Fibroblast of gingiva (primary cell): ENCODE data around the gene DNAJA4.
"Not testable (repeated sequence)": the region's sequence is repeated elsewhere in the genome, so short reads cannot be mapped to it uniquely, and the experiment has no call there.

Experiments
- DNase-seq: peaks from one replicate; pipeline ENCODE4 v3.0.0-alpha.2; 2011; ENCODE audit warnings: low read depth

DNAJA4 gene

GRCh38 chr15:78244101-78244500 is 20.3 kb upstream of the DNAJA4 start:
- no peak for DNase-seq

GRCh38 chr15:78244893-78245292 is 19.5 kb upstream of the DNAJA4 start:
- DNase-seq, result no peak

- not testable (repeated sequence) for DNase-seq
These were observed 19.0 kb upstream of the DNAJA4 start for GRCh38 chr15:78245392-78245791.

- DNase-seq, result not testable (repeated sequence)
These were observed 18.3 kb upstream of the DNAJA4 start for GRCh38 chr15:78245976-78246620.

- no peak for DNase-seq
These were observed 16.5 kb upstream of the DNAJA4 start for GRCh38 chr15:78247911-78248310.

GRCh38 chr15:78249131-78249530 is 15.2 kb upstream of the DNAJA4 start:
- DNase-seq, result no peak

GRCh38 chr15:78251136-78251535 is 13.2 kb upstream of the DNAJA4 start:
- no peak for DNase-seq

GRCh38 chr15:78255421-78256043 is 8.8 kb upstream of the DNAJA4 start:
- DNase-seq, result no peak

- no peak for DNase-seq
These were observed 8.3 kb upstream of the DNAJA4 start for GRCh38 chr15:78256044-78256437.

- DNase-seq, result no peak
These were observed 6.7 kb upstream of the DNAJA4 start for GRCh38 chr15:78257681-78258080.

GRCh38 chr15:78259232-78259631 is 5.1 kb upstream of the DNAJA4 start:
- no peak for DNase-seq

GRCh38 chr15:78260489-78260888 is 3.9 kb upstream of the DNAJA4 start:
- DNase-seq, result no peak

- DNase-seq, result no peak
These were observed 3.3 kb upstream of the DNAJA4 start for GRCh38 chr15:78261062-78261461.

- no peak for DNase-seq
These were observed 996 bp upstream of the DNAJA4 start for GRCh38 chr15:78263351-78263781.

GRCh38 chr15:78263907-78264303 is 457 bp upstream of the DNAJA4 start:
- DNase-seq, result no peak

GRCh38 chr15:78265137-78265460 is 737 bp downstream of the DNAJA4 start:
- DNase-seq, result no peak

- DNase-seq, result peak; percentile 8
These were observed 1.4 kb downstream of the DNAJA4 start for GRCh38 chr15:78265752-78266224.

GRCh38 chr15:78266229-78266628 is 1.9 kb downstream of the DNAJA4 start:
- DNase-seq, result no peak

GRCh38 chr15:78266806-78267205 is 2.4 kb downstream of the DNAJA4 start:
- no peak for DNase-seq

- DNase-seq, result no peak
These were observed 8.0 kb downstream of the DNAJA4 start for GRCh38 chr15:78272316-78272715.

GRCh38 chr15:78272776-78273175 is 8.4 kb downstream of the DNAJA4 start:
- DNase-seq, result no peak

- DNase-seq, result no peak
These were observed 10.6 kb downstream of the DNAJA4 start for GRCh38 chr15:78274994-78275393.

GRCh38 chr15:78276064-78276943 is 11.9 kb downstream of the DNAJA4 start:
- no peak for DNase-seq
